Effector memory CD8-positive, alpha-beta T cell (primary cell): ENCODE results near the gene GBP1.
A peak's percentile ranks its signal among the peaks of the same experiment; 100 is the strongest.

Experiments used
- ATAC-seq: fragments of 150-1000 bp; cut with Tn5 transposase; replicated peaks from 2 replicates; pipeline ENCODE4 v1.10.0; 2021; ENCODE audit warnings: mild to moderate bottlenecking, moderate library complexity
- DNase-seq, 3 experiments: peaks; one replicate each; pipeline ENCODE4 v3.0.0; 2021
- H3K27ac Mint-ChIP-seq, 2 donors: one replicate each; pipeline ENCODE4 v1.8.0; 2022; ENCODE audit warnings: mild to moderate bottlenecking in 2 of 2, mixed read lengths in 2 of 2, moderate library complexity in 2 of 2
- H3K27me3 Mint-ChIP-seq, 2 donors: one replicate each; pipeline ENCODE4 v1.8.0; 2022; ENCODE audit warnings: mixed read lengths in 2 of 2
- H3K36me3 Mint-ChIP-seq: one replicate; pipeline ENCODE4 v1.8.0; 2022; ENCODE audit warnings: mild to moderate bottlenecking, moderate library complexity, mixed read lengths; ENCODE audit not compliant: insufficient read depth
- H3K4me1 Mint-ChIP-seq, 2 donors: one replicate each; pipeline ENCODE4 v1.8.0; 2022; ENCODE audit warnings: low read depth in 2 of 2, mixed read lengths in 2 of 2
- H3K4me3 Mint-ChIP-seq, 2 donors: one replicate each; pipeline ENCODE4 v1.8.0; 2022; ENCODE audit warnings: mild to moderate bottlenecking in 2 of 2, mixed read lengths in 2 of 2, moderate library complexity in 2 of 2
- H3K9me3 Mint-ChIP-seq, 2 donors: one replicate each; pipeline ENCODE4 v1.8.0; 2022; ENCODE audit warnings: mixed read lengths in 2 of 2
- total RNA-seq, 9 experiments: gene quantifications; one replicate each; lab custom pipeline; 2026; lab: John Stamatoyannopoulos, UW

The GBP1 gene, protein sequence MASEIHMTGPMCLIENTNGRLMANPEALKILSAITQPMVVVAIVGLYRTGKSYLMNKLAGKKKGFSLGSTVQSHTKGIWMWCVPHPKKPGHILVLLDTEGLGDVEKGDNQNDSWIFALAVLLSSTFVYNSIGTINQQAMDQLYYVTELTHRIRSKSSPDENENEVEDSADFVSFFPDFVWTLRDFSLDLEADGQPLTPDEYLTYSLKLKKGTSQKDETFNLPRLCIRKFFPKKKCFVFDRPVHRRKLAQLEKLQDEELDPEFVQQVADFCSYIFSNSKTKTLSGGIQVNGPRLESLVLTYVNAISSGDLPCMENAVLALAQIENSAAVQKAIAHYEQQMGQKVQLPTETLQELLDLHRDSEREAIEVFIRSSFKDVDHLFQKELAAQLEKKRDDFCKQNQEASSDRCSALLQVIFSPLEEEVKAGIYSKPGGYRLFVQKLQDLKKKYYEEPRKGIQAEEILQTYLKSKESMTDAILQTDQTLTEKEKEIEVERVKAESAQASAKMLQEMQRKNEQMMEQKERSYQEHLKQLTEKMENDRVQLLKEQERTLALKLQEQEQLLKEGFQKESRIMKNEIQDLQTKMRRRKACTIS
- 43.2 to 377 (median 96.8) reads per million in 9 experiments for total RNA-seq

GRCh38 chr1:89065079-89065868, at the start of gene GBP1:
Gene GBP1 (minus strand): TSS chr1:89065208. CDS start chr1:89063234, 1,974 bp downstream.
- no peaks in the 10 kb centered on the region for H3K9me3 Mint-ChIP-seq
- H3K4me1 Mint-ChIP-seq, result peaks cover 37 to 44% of the 10 kb centered on the region in 2 donors
- peak within 1 kb of the TSS; percentile 83 to 94 for H3K27ac Mint-ChIP-seq
- DNase-seq, result peak in 2 of 3 experiments; percentile 6 to 20
- H3K4me3 Mint-ChIP-seq, result peak within 1 kb of the TSS; percentile 72 to 99
- H3K27me3 Mint-ChIP-seq, result no peaks in the 10 kb centered on the region
- peaks cover 26% of the 10 kb centered on the region for H3K36me3 Mint-ChIP-seq
- peak; percentile 85 for ATAC-seq

DNA sequence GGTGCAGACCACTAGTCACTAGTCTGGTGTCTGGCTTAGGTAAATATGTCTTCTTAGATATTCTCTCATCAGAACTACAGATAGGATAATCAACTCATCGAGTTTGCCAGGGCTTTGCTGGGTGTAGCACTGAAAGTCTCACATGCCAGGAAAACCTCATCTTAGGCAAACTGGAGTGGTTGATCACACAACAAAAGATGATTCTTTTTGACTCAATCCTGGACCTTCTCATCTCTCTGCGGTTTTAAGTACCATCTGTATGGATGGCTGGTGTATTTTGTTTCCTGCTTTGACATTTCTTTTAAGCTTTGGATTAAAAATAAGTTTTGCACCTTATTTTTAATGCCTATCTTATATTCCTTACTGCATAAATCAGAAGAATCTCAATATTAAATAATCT, 49.7 kb upstream of the GBP1 start:
- Mint-ChIP-seq H3K4me1 (peaks cover 18 to 41% of the 10 kb centered on the region in 2 donors), H3K27ac (peak overlapping the region; percentile 77 to 83), H3K9me3 (no peaks in the 10 kb centered on the region), H3K27me3 (no peaks in the 10 kb centered on the region), H3K4me3 (no peak overlapping the region), H3K36me3 (no peaks in the 10 kb centered on the region)
- DNase-seq (no peak), ATAC-seq (no peak)

- H3K27ac Mint-ChIP-seq, result peak overlapping the region; percentile 76 to 82
- DNase-seq (no peak), ATAC-seq (no peak)
- H3K36me3 Mint-ChIP-seq, result no peaks in the 10 kb centered on the region
- no peak overlapping the region for H3K4me3 Mint-ChIP-seq
- H3K4me1 Mint-ChIP-seq, result peaks cover 21 to 47% of the 10 kb centered on the region in 2 donors
- no peaks in the 10 kb centered on the region for H3K27me3 Mint-ChIP-seq
- H3K9me3 Mint-ChIP-seq, result no peaks in the 10 kb centered on the region
Observed at GRCh38 chr1:89112871-89113613, 48.0 kb upstream of the GBP1 start.

DNA sequence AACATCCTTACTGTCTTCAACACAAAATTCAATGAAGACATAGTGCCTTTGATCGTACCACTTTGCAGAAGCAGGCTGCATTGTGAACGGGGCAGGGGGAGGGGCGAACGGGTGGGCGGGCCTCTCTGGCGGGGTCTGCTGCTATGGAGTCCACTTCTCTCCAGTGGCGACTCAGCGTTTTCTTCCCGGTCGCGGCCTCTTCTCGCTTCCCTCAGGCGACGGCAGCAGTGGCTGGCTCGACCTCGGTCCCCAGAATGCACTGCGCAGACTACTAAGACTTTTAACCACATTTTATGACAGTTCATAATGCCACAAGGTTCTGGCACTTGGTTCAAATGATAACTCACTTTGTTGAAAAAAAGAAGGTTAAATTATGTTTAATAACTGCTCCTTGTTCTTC, 39.7 kb upstream of the GBP1 start:
- H3K36me3 Mint-ChIP-seq, result peaks cover 3% of the 10 kb centered on the region

DNA sequence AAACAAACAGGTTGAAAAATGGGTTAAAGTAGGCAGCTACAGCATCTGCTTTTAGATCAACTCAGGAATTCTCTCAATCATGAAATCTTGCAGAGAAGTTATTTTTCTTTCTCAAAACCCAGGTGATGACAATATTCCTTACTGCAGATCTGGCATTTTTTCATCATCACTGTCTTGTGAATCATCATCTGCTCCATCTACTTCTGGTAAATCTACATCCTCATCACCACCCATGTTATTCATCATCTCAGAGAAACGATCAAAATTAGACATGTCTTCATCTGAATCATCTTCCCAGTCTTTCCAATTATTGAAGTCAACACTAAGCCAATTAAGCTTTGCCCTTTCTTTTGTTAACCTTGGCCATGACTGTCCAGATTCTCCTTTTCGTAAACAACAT, 39.1 kb upstream of the GBP1 start:
- Mint-ChIP-seq H3K4me3 (no peak overlapping the region), H3K27me3 (no peaks in the 10 kb centered on the region), H3K4me1 (peaks cover 8 to 19% of the 10 kb centered on the region in 2 donors), H3K27ac (peak overlapping the region in 1 of 2 donors; percentile 9), H3K36me3 (peaks cover 3% of the 10 kb centered on the region), H3K9me3 (no peaks in the 10 kb centered on the region)
- ATAC-seq, result no peak
- DNase-seq, result no peak

More for the DNA sequence above, 39.7 kb upstream of the GBP1 start:
- H3K27me3 Mint-ChIP-seq, result no peaks in the 10 kb centered on the region
- H3K4me1 Mint-ChIP-seq, result peaks cover 8 to 19% of the 10 kb centered on the region in 2 donors
- DNase-seq (no peak), ATAC-seq (no peak)
- no peak overlapping the region for H3K4me3 Mint-ChIP-seq
- peak overlapping the region in 1 of 2 donors; percentile 9 for H3K27ac Mint-ChIP-seq
- no peaks in the 10 kb centered on the region for H3K9me3 Mint-ChIP-seq

- no peak for DNase-seq
- H3K9me3 Mint-ChIP-seq, result no peaks in the 10 kb centered on the region
- no peak overlapping the region for H3K4me3 Mint-ChIP-seq
- no peak for ATAC-seq
- H3K27ac Mint-ChIP-seq, result peak overlapping the region in 1 of 2 donors; percentile 65
- peaks cover 0 to 5% of the 10 kb centered on the region in 2 donors for H3K4me1 Mint-ChIP-seq
- H3K36me3 Mint-ChIP-seq, result peaks cover 3% of the 10 kb centered on the region
- H3K27me3 Mint-ChIP-seq, result no peaks in the 10 kb centered on the region
Observed at GRCh38 chr1:89102021-89102420, 37.0 kb upstream of the GBP1 start.

GRCh38 chr1:89100412-89100811, 35.4 kb upstream of the GBP1 start:
- Mint-ChIP-seq H3K36me3 (peaks cover 3% of the 10 kb centered on the region), H3K9me3 (no peaks in the 10 kb centered on the region), H3K4me1 (peaks cover 0 to 4% of the 10 kb centered on the region in 2 donors), H3K27ac (no peak overlapping the region), H3K4me3 (no peak overlapping the region), H3K27me3 (no peaks in the 10 kb centered on the region)
- ATAC-seq, result no peak
- no peak for DNase-seq

DNA sequence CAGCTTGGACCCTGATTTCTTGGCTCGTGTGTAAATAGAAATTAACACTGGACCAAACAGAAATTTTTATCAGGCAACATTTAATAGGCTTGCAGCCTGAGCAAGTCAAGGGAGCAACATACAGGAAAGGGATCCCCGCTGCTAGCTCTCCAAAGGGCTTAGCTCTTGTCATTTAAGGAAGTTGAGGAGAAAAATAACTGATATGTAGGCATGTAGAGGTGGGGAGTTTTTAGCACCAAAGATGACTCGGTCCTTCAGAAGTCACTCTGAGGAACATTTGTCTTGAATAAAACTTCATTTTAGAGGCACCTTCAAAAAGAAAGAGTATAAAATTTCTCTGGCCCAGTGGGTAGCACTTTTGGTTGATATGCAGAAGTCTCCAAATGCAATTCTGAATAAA, 33.8 kb upstream of the GBP1 start:
- ATAC-seq (no peak), DNase-seq (no peak)
- no peaks in the 10 kb centered on the region for H3K9me3 Mint-ChIP-seq

GRCh38 chr1:89095737-89096136, 30.7 kb upstream of the GBP1 start:
- ATAC-seq (no peak), DNase-seq (no peak)
- H3K4me3 Mint-ChIP-seq, result no peak overlapping the region
- H3K27me3 Mint-ChIP-seq, result no peaks in the 10 kb centered on the region
- no peaks in the 10 kb centered on the region for H3K9me3 Mint-ChIP-seq
- no peaks in the 10 kb centered on the region for H3K36me3 Mint-ChIP-seq
- H3K4me1 Mint-ChIP-seq, result no peaks in the 10 kb centered on the region
- no peak overlapping the region for H3K27ac Mint-ChIP-seq

More for the DNA sequence above, 33.8 kb upstream of the GBP1 start:
- Mint-ChIP-seq H3K27me3 (no peaks in the 10 kb centered on the region), H3K36me3 (peaks cover 3% of the 10 kb centered on the region), H3K27ac (no peak overlapping the region), H3K4me3 (no peak overlapping the region), H3K4me1 (no peaks in the 10 kb centered on the region)

DNA sequence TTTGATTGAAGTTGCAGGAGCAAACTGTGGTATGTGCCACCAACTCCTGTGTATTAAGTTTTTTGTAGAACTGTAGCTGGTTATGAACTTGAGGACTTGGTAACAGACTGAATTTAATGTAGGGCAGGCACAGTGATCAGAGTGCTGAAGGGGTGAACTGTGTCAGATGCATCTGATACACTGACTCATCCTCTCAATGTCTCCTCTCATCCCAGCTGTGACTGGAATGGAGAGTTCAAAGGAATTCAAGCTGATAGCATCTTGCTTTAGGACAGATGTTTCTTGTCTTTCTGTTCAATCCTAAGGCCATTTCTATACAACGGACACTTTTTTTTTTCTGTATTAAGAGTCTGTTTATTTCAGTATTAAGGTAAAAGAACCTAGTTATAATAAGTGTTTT, 25.0 kb upstream of the GBP1 start:
- ATAC-seq (no peak), DNase-seq (no peak)
- no peaks in the 10 kb centered on the region for H3K27me3 Mint-ChIP-seq
- H3K9me3 Mint-ChIP-seq, result no peaks in the 10 kb centered on the region
- H3K4me1 Mint-ChIP-seq, result no peaks in the 10 kb centered on the region
- H3K27ac Mint-ChIP-seq, result no peak overlapping the region
- no peak overlapping the region for H3K4me3 Mint-ChIP-seq
- H3K36me3 Mint-ChIP-seq, result no peaks in the 10 kb centered on the region

GRCh38 chr1:89088572-89088971, 23.6 kb upstream of the GBP1 start:
- Mint-ChIP-seq H3K36me3 (no peaks in the 10 kb centered on the region), H3K4me1 (peaks cover 0 to 5% of the 10 kb centered on the region in 2 donors), H3K9me3 (no peaks in the 10 kb centered on the region), H3K27ac (no peak overlapping the region), H3K27me3 (no peaks in the 10 kb centered on the region), H3K4me3 (no peak overlapping the region)
- no peak for ATAC-seq
- DNase-seq, result no peak

DNA sequence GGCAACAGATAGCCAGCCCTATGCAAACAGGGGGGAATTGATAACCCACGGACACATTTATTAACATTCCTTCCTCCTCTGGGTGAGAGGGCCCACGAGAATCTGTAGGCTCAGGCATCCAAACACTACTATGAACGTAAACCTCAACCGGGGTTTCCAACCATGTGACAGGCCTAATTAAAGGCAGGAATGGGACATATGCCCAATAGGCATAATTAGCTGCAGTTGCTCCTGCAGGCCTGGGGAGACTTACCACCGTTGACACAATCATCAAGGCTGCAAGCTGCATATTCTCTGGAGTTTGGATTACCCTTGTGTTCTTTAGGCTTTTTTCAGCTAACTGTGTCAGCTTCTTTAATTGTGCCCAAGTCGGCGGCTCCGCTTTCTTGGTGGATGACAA, 22.2 kb upstream of the GBP1 start:
- Mint-ChIP-seq H3K9me3 (no peaks in the 10 kb centered on the region), H3K27me3 (no peaks in the 10 kb centered on the region), H3K4me1 (peaks cover 0 to 5% of the 10 kb centered on the region in 2 donors), H3K4me3 (no peak overlapping the region), H3K27ac (no peak overlapping the region), H3K36me3 (no peaks in the 10 kb centered on the region)
- DNase-seq (no peak), ATAC-seq (no peak)

DNA sequence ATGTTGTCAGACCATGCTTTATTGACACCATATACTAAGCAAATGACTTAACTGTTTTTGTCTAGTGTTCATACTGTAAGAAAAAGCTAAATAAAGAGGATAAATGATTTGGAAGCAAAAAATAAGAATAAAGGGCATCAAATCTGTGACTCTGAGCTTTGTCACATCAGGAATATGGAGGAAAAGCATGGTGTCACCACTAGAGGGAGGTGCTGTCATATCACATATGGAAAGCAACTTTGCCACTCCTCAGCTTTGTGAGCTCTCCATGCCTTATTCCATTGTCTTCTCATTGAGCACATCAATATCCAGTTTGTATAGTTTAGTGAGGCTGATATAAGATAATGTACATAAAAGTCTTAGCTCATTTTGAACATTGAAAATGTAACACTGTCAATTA, 20.8 kb upstream of the GBP1 start:
- DNase-seq, result peak; percentile 27 to 57 (median 35)
- Mint-ChIP-seq H3K36me3 (no peaks in the 10 kb centered on the region), H3K4me1 (peaks cover 0 to 5% of the 10 kb centered on the region in 2 donors), H3K4me3 (no peak overlapping the region), H3K27ac (no peak overlapping the region), H3K9me3 (no peaks in the 10 kb centered on the region), H3K27me3 (no peaks in the 10 kb centered on the region)
- ATAC-seq, result peak; percentile 56
